CD4-positive, alpha-beta T cell treated with Interleukin-17A for 4 hours (primary cell): Measurements from ENCODE around the gene PCGF5.
"Not testable (repeated sequence)": the region's sequence is repeated elsewhere in the genome, so short reads cannot be mapped to it uniquely, and the experiment has no call there.

Source experiments
- DNase-seq: peaks from one replicate; pipeline ENCODE4 v3.0.0-alpha.2; 2020; ENCODE audit warnings: mixed read lengths

The PCGF5 gene

DNA sequence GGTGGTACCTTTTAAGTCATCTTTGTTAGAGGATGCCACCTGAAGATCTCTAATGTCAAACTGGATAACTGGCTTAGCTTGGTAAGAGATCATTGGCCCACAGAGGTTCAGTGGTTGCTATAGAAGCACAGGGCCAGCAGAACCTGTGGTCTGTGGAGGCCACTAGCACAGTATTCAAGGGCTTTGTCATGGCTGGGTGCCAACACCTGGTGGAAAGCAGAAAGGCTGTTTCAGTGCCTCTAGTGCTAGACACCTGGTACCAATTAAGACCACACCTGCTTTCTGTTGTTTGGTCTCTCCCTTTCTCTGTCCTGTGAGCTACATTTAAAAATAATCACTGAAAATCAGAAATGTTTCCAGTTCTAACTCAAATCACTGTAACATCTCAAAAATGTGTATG is 10.0 kb upstream of the PCGF5 start:
- peak; percentile 29 for DNase-seq

DNA sequence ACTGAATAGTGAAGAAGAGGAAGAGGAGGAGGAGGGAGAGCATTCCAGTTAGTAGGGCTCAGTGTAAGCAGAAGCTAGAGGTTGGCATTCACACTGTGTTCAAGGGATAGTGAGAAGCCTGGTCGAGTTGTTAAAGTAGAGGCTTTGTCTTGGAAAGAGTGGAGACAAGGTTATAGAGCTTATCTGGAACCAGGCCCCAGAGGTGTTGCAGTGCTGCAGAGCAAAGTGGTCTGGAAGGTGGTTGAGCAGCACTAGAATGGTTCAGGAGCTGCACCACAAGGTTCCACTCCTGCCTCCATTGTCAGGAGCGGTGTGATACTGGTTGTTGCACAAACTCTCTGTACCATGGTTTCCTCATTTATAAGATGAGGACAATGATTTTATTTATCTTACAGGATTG is 8.8 kb upstream of the PCGF5 start:
- no peak for DNase-seq

DNA sequence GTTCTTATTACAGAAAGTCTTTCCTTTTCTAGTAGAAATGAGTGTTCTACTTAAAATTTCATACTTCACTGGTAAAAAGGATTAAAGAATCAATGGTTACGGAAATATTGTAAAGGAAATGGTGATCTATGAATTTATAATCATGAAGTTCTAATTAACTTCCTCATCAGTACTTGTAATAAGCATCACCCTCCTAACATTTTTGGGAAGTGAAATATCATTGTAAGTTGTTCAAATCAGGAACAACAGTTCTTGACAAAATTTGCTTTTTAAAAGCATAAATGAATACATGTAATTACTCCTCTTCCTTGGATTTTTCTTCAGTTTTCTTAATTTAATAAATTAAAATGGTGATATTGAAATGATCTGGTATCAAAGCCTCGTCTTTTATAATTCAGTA is 5.6 kb upstream of the PCGF5 start:
- DNase-seq, result no peak

DNA sequence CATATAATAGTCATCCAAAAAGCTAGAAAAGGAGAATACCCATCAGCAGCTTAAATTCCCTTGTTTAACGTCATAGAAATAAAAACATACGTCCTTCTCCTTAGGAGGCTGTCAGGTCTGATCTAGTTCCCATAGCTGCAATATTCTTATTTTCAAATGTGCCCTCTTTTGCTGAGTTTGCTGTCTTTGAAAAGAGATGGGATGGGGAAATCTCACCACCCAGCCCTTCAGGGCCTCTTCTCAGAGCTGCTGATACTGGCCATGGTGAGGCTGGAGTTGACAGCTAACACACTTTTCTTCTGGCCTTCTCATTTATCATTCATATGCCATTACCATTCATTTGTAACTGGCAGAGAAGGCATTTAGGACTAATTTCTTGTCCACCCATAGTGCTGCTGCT is 5.1 kb upstream of the PCGF5 start:
- DNase-seq, result no peak

DNA sequence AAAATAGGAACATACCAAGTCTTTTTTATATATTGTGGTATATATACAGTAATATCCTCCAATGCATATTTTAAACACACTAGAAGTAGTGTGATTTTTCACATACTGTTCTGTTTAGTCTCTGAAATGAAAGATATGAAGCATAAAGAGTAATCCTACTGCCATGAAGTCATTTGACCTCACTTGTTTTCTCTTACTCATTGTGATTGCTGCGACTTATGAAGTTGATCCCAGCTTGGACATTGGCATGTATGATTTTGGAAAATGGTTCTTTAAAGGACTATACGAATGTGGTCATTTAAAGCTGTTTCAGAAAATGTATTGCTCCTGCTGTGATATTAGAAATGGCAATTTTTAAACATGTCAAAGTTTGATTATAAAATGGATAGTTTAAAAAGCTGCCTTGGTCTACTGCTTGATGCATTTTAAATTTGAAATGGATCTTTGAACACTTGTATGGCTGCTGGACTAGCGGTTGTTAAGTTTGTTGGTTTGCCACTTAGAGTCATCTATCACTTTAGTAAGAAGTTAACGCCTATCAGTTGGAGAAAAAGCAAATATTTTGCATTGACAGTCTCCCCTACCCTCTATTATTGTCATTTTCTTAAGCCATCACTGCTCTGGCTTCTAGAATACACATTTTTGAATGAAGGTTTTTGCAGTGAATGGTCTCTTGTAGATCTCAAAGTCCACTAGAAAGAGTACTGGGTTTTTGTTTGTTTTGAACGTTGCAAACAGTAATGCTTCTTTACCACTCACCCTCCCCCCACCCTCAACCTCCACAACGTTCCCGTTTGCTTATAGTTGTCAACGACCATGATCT is 881 bp upstream of the PCGF5 start:
- DNase-seq, result no peak

DNA sequence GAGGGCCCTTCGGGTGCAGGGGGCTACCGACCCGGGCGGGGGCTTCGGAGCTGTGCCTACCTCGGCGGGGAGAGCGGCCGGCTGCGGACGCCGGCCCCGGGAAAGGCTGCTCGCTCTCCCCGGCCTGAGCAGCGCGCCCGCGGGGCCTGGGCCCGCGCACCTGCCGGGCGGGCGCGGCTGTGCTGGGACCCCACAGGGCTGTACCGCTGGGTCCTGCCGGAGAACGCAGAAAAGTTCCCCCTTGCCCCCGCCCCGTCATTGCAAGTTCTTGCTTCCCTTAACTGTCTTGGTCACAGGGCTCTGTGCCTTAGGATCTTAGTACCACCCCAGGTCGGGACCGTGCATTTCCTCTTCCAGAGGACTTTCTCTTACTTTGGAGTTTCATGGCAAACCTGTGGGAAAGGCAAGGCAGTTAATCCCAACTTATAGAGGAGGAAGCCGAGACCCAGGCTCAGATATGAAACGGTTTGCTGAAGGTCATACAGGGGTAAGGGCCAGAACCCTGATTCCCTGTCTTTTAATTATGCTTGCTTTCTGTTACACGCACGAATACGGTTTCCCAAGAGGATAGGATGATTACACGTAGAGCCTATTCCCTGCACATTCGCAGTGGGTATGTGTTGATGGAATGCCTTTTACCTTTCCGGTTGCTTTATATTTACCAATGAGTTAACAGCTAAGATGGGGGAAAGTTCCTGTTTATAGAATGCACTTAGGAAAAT is 652 bp downstream of the PCGF5 start:
- peak; percentile 37 for DNase-seq

DNA sequence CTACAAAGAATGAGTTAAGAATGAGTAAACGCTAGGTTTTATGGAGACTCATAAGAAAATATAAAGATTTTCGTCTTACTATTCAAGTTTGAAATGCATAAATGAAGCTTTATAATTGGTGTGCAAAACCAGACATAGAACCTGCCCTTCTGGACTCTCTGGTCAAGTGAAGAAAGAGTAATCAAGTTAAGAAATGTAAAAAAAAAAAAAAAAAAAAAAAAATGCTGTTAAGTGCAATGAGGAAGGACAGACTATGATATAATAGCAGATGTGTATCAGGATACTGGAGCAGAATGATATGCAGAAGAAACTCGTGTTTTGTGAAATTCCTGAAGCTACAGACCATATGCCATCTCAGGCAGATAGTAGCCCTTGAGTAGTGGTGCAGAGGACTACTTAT is 5.6 kb downstream of the PCGF5 start:
- DNase-seq, result no peak

DNA sequence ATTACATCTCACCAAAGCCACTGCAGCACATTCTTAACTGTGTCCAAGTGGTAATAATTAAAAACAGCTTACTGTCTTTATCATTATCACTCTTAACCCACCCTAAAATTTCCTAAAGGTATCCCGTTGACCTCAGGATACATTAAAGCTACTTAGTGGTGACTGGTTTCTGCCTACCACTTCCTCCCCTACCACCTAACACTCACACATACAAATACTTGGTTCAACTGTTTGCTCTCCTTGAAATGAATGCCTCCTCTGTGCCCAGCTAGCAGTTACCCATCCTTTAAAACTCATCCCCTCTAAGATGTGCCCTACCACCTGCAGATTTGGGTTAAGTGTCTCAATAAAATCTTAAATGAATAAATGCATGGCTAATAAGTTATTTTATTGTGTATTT is 7.1 kb downstream of the PCGF5 start:
- no peak for DNase-seq

DNA sequence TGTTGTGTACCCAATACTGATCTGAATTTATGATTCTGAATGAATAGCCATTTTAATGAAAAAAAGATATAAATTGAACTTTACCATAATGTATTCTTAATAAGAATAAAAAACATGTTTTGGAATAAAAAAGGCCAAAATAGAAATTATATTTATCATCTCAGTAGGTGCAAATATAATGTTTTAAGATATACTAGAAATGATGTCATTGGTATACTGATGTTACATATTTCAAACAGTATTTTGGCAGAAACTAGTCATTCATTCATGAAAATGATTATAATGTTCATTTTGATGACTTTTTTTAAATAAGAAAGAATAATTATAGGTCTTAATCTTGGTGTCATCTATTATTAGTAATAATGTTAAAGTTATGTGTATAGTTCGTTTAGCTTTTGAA is 9.2 kb downstream of the PCGF5 start:
- no peak for DNase-seq

DNA sequence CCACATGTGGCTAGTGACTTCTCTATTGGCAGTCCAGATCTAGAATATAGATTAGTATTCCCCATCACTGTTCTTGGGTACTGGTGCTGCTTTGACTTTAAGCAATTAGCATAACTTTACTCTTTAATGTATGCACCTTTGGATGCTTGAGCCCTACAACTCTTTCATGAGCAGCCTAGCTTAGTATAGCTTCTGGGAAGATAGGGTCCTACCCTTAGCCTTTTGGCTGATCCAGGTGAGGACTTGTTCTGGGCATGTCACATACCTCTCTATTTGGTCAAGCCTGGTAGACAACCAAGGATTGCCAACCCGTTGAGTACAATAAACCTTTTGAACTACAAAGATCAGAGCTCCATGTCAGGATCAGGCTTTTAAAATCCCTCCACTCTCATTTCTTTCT is 17.7 kb downstream of the PCGF5 start:
- no peak for DNase-seq

DNA sequence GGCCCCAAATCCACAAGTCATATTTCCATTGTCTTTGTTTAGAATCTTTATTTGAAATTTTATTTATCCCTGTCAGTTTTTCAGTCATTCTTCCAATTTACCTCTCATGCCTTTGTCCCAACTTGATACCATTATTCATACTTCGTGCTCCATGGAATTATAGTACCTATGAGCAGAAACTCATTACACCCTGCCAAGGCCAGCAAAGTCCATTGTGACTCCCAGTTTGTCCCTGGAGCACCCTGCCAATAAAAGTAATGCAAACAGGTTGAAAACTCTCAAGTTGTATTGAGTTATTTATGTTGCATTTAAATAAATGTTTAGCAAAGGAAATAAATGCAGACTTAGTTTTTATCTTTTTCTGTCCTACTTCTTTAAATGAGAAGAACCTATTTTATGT is 19.3 kb downstream of the PCGF5 start:
- no peak for DNase-seq

DNA sequence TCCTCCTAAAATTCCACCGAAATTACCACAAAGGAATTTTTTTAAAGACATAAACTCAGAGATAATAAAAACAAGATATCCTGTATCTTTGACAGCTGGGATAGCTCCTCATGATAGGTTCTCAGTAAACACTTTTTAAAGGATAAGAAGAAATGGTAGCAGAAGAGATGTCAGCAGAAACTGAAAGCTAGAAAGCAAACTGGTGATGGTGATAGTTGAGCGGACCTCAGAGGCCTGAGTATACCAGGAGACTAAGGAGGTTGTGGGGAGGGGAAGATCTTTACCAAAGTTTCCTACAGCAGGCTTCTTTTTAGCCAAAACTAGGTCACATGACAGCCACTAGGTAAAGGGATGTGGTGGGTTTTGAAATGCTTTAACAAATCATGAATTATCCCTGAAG is 22.5 kb downstream of the PCGF5 start:
- no peak for DNase-seq

DNA sequence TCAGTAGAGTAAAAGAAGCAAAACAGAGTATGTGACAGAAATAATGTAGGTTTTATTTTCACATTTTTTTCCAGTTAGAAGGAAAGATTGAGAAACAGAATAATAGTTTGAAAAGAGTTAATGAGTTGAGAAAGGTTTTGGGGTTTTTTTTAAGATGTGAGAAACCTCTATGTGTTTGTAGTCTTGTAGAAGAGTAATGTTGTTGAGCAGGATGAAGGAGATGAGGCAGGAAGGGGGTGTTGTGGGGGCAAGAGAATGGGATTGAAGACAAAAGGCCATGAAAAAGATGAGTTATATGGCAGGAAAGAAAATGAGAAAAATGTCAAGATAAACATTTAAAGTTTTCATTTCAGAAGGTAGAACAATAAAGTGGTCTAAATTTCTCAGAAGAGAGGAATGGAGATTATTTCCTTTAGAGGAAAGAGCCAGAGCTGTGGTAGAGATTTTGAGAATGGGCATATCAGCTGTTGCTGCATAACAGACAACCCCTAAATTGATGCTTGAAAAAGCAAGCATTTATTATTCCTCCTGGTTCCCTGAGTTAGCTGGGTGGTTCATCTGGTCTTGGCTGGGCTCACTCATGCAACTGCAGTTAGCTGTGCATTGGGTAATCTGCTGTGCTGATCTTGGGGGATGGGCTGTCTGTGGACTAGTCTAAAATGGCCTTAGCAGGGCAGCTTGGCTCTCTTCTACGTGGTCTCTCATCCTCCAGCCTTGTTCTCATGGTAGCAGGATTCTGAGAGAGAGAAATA is 27.1 kb downstream of the PCGF5 start:
- DNase-seq, result no peak

DNA sequence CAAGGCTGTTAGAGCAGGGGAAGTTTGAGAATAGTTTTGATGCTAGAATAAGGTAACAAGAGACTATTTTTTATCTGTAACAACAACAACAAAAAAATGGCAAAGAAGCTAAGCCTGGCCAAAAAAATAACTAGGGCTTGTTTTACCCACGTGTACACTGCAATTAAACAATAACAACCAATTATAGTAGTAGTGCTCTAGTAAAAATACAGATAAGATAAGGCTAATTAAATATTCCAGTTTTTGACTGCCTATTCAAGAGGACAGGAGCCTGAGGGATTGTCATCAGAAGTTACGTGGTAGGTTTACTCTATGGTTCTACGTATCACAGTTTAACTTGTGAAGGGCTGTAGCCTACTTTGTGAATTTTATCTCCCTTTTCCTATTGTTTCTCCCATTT is 29.2 kb downstream of the PCGF5 start:
- no peak for DNase-seq

DNA sequence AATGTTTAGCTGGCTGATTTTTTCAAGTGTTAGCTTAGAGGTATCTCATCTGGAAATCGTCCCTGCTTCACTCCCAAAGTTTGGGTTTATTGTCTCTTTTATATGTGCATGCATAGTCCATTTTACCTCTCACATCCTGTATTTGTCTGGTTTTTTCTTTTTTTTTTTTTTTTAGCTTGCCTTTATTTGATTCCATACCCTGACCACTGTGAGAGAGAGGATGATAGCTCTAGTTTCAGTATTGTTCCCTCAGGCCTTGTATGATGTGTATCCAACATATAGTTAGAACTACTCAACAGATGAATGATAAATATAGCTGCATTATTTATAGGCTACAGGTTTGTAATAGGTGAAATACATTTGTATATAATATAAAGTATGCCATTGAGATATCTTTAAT is 29.9 kb downstream of the PCGF5 start:
- DNase-seq, result no peak

DNA sequence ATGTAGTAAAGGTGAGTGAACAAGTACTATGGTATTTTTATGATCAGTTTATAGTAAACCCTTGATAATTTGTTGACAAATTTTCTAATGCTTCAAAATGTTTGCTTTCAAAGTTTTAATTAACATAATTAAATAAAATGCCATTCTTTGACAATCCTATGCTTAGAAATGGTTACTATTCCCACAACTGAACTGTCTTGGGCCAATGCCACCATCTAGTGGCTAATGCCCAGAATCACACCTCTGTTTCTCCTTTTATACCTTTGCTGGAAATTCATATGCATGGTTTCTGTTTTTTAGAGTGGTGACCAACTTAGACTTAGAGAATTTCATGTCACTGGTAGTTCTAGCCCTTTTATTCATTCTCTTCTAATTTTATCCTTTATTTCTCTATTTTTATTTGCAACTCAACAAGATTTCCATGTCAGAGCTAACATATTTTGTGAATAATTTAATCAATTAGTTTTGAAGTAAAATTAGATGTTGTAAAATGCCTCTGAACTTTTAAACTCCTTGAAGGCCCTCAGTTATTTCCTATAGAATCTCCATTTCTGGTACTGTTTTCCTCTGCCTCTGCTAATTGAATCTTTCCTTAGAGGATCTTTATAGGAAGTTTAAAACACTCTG is 31.1 kb downstream of the PCGF5 start:
- peak; percentile 66 for DNase-seq

DNA sequence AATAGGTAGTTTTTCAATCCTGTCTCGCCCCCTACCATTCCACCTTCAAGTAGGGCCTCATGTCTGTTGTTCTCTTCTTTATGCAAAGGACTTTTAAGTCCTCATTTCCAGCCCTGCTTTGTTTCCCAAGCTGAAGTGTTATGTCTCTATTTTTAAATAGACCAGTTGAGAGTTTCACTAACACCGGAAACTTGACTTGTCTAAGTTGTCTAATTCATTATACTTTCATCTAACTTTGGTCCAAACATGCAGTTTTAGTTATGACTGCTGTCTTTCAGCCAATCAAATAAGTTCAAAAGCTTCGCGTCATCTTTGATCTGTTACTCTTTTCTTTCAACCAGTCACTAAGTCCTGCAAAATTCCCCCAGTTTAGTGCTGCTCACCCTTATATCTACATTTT is 32.8 kb downstream of the PCGF5 start:
- DNase-seq, result no peak

DNA sequence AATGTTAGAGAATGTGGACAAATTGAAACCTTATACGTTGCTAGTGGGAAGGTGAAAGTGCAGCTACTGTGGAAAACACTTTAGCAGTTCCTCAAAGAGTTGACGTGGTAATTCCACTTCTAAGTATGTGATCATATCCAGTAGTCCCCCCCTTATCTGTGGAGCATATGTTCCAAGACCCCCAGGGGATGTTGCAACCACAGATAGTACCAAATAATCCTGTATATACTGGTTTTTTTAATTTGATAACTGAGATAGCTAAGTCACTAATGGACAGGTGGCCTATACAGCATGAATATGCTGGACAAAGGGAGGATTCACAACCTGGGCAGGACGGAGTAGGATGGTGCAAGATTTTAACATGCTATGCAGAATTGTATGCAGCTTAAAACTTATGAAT is 36.8 kb downstream of the PCGF5 start:
- no peak for DNase-seq

DNA sequence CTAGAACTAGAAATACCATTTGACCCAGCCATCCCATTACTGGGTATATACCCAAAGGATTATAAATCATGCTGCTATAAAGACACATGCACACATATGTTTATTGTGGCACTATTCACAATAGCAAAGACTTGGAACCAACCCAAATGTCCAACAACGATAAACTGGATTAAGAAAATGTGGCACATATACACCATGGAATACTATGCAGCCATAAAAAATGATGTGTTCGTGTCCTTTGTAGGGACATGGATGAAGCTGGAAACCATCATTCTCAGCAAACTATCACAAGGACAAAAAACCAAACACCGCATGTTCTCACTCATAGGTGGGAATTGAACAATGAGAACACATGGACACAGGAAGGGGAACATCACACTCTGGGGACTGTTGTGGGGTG is 40.0 kb downstream of the PCGF5 start:
- not testable (repeated sequence) for DNase-seq

DNA sequence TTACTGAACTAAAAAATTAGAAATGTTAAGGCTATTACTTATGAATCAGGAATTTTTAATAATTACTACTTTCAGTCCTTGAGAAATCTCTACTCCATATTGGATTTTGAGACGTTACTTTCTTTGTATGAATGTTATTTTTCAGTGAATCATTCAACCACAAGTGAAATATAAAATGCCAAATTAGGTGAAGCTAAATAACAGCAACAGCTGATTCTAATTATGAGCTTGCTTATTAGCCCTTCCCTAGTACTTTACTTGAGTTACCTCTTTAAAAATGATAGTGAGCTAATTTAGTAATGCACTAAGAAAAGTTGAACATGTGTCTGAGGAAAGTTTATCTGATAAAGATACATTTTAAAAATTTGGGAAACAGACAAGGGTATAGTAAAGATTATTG is 51.4 kb downstream of the PCGF5 start:
- no peak for DNase-seq

DNA sequence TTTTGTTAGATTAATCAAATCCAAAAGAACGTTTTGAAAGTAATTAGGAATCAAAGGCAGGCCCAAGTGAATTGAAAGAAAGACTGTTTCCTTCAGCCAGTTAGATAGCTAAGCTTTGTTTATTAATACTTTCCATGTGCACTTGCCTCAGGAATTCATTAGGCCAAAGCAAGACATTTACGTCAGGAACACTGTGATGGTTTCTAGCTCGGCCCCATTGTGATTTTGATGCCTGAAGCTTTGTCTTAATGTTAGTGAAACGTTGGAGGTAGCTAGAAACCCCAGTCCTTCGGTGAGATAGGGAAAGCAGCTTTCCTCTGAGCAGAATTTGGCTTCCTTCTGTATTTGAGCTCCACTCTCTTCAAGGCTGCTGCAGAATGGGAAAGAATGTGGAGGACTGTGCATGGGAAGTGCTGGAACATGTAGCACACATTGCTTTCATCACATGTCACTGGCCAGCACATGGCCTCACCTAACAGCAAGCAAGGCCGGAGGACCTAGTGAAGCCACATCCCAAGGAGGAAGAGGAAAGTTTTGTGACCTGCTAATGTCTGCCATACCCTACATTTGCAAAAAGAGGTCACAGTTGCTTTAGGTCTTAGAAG is 64.1 kb downstream of the PCGF5 start:
- DNase-seq, result no peak

DNA sequence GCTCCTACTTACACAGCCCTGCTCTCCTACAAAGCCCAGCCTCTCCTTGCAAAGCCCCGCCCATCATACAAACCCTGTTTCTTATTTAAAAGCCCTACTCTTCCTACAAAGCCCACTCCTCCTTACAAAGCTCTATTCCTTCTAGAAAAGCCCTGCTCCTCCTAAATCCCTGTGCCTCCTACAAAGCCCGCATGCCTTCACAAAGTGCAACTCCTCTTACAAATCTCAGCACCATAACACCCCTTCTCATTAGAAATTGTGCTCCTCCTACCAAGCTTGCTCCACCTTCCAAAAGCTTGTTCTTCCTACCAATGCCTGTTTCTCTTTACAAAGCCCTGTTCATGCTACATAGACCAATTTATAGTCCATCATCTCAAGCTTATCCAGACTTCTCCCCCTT is 66.1 kb downstream of the PCGF5 start:
- DNase-seq, result no peak

DNA sequence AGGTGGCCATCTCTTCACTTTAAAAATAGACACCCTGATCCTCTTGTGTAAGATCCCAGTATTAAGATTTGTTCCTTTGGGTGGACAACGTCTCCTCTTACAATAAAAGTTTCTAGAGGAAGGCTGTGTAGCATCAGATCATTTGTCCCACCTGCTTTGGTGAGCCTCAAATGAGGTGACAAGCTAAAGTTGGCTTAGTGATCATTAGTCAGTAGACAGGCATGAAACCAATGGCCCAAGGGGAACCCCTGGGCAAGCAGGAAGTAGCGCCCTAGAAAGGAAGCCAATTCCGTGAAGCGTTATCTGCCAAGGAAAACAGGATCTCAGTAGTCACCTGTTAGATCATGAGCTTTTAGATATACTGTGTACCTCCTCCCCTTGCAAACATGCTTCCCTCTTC is 66.8 kb downstream of the PCGF5 start:
- no peak for DNase-seq
